Adrenal gland (tissue), 5 donors: ENCODE results near the gene NAV2.

ENCODE experiments used
- CTCF ChIP-seq, 6 experiments: fragments of 450-650 bp in 4 of 6; fragments of 200-600 bp in 2 of 6; sonication (generic) in 1 of 6; IDR thresholded peaks; 1 replicate in 5 of 6; 2 replicates in 1 of 6; pipeline versions ENCODE4 v1.5.1 to v1.8.0; 2016 to 2021; ENCODE audit warnings: antibody characterized with exemption in 6 of 6, mild to moderate bottlenecking in 2 of 6, moderate library complexity in 1 of 6
- POLR2A ChIP-seq, 2 donors: fragments of 450-650 bp; IDR thresholded peaks; one replicate each; pipeline ENCODE4 v1.6.1; 2017; ENCODE audit warnings: antibody characterized with exemption in 2 of 2, mild to moderate bottlenecking in 2 of 2, moderate library complexity in 1 of 2
- donor health status: DM: no; HTN: no; CAD: no.

- TF ChIP-seq CTCF (IDR thresholded peaks at IDR 0.05) (no peak), POLR2A (IDR thresholded peaks at IDR 0.05) (no peak)
These were observed 93.6 kb downstream of the NAV2 start for GRCh38 chr11:19806251-19806650.
